Osteocyte (in vitro differentiated cells): ENCODE data around the gene POLK. TPM values are rescaled to one million over a fixed set of nuclear protein-coding genes. Genes with fewer than 3 reads are reported as not detected.
"Not testable (repeated sequence)": the region's sequence is repeated elsewhere in the genome, so short reads cannot be mapped to it uniquely, and the experiment has no call there.

Experiments
- DNase-seq: peaks from one replicate; pipeline ENCODE4 v3.0.0; 2021; ENCODE audit warnings: mixed read lengths; ENCODE audit not compliant: unreplicated experiment; ENCODE audit errors: extremely low spot score
- H3K27ac Mint-ChIP-seq: one replicate; pipeline ENCODE4 v1.8.0; 2021; ENCODE audit warnings: mild to moderate bottlenecking, mixed read lengths; ENCODE audit not compliant: unreplicated experiment
- H3K27me3 Mint-ChIP-seq: one replicate; pipeline ENCODE4 v1.8.0; 2021; ENCODE audit warnings: mixed read lengths; ENCODE audit not compliant: unreplicated experiment
- H3K36me3 Mint-ChIP-seq: one replicate; pipeline ENCODE4 v1.8.0; 2021; ENCODE audit warnings: mixed read lengths; ENCODE audit not compliant: unreplicated experiment
- H3K4me1 Mint-ChIP-seq: one replicate; pipeline ENCODE4 v1.8.0; 2021; ENCODE audit warnings: mixed read lengths; ENCODE audit not compliant: unreplicated experiment
- H3K4me3 Mint-ChIP-seq: one replicate; pipeline ENCODE4 v1.8.0; 2021; ENCODE audit warnings: mild to moderate bottlenecking, moderate library complexity, mixed read lengths; ENCODE audit not compliant: unreplicated experiment
- H3K9me3 Mint-ChIP-seq: one replicate; pipeline ENCODE4 v1.8.0; 2021; ENCODE audit warnings: mixed read lengths; ENCODE audit not compliant: unreplicated experiment
- total RNA-seq: library from RNA; stranded (reverse); gene quantifications from 2 replicates; pipeline ENCODE4 v1.2.1, GENCODE V29; 2021
- TF ChIP-seq, protein P1 (sequence below): fragments of 200-600 bp; sonication (generic); IDR thresholded peaks from 2 replicates; pipeline ENCODE4 v1.5.0; 2021; ENCODE audit warnings: antibody characterized with exemption, mild to moderate bottlenecking, moderate library complexity

POLK gene
- total RNA-seq, 1 donor from 2014 or later = 28.9 TPM

DNA sequence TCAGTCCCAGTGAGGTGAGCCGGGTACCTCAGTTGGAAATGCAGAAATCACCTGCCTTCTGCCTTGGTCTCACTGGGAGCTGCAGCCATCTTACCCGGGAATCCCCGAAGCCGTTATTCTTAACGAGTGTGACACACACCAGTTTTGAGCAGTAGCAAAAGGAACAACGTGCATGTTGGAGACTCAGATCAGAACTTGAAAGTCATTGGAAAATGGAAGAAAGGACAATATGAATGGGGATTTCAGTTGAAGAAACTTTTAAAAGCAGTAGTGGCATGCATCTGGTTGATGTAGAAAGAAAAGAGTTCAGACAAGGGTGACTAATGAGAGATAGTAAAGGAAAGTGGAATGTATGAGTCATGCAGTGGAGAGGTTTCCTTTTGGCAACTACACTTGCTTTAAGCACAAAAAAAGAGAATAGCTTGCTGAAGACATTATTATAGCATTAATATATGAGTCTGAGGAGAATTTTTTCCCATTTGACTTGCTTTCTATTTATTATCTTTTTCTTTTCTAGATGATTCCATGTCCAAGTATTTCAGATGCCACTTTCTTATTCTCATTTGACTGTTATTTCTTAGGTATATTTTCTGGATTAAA lies 55.1 kb downstream of the POLK start:
- Mint-ChIP-seq H3K4me3 (peak overlapping the region; percentile 14), H3K9me3 (peaks cover 30% of the 10 kb centered on the region), H3K4me1 (peaks cover 39% of the 10 kb centered on the region), H3K27me3 (no peaks in the 10 kb centered on the region), H3K36me3 (peaks cover 34% of the 10 kb centered on the region), H3K27ac (peak overlapping the region; percentile 93)
- DNase-seq = no peak
- TF ChIP-seq, protein P1, sequence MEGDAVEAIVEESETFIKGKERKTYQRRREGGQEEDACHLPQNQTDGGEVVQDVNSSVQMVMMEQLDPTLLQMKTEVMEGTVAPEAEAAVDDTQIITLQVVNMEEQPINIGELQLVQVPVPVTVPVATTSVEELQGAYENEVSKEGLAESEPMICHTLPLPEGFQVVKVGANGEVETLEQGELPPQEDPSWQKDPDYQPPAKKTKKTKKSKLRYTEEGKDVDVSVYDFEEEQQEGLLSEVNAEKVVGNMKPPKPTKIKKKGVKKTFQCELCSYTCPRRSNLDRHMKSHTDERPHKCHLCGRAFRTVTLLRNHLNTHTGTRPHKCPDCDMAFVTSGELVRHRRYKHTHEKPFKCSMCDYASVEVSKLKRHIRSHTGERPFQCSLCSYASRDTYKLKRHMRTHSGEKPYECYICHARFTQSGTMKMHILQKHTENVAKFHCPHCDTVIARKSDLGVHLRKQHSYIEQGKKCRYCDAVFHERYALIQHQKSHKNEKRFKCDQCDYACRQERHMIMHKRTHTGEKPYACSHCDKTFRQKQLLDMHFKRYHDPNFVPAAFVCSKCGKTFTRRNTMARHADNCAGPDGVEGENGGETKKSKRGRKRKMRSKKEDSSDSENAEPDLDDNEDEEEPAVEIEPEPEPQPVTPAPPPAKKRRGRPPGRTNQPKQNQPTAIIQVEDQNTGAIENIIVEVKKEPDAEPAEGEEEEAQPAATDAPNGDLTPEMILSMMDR = no peak

DNA sequence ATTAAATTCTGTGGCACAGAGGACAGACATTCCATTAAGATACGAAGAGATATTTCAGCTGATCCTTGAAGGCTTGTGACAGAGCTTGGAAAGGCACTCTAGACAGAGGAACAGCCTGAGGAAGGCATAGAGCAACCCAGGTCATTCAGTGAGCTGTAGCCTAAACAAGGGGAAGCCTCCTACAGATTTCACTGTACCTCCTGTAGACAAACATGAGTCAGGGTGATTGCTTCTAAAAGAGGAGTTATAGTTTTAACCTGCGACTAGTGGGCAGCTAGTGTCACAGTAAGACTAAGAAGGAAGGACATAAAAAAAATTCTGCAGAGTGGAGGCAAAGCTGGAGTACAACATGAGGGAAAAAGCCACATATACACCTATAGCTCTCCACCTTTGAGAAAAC lies 56.0 kb downstream of the POLK start:
- TF ChIP-seq, protein P1 = no peak
- no peak for DNase-seq
- peak overlapping the region; percentile 4 for H3K4me3 Mint-ChIP-seq
- peaks cover 39% of the 10 kb centered on the region for H3K4me1 Mint-ChIP-seq
- peak overlapping the region; percentile 93 for H3K27ac Mint-ChIP-seq
- peaks cover 27% of the 10 kb centered on the region for H3K36me3 Mint-ChIP-seq
- H3K9me3 Mint-ChIP-seq = peaks cover 21% of the 10 kb centered on the region
- no peaks in the 10 kb centered on the region for H3K27me3 Mint-ChIP-seq

DNA sequence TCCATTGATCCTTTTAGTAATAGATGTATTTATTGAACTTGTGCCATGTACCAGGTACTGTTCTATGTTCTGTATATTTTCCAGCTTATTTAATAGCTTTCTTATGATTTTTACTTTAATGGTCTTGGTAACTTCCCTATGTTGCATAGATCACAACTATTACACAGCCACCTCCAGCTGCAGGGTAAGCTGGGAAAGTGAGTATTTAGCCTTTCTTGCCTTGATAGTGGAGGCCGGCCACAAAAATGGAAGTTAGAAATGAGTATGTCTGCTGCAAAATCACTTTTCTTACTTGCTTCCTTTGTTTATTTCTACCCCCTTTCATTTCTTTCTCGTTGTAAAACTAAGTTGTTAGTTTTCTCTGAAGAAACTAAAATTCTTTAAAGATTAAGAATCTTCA lies 56.5 kb downstream of the POLK start:
- TF ChIP-seq, protein P1 = no peak
- H3K4me1 Mint-ChIP-seq = peaks cover 39% of the 10 kb centered on the region
- peaks cover 17% of the 10 kb centered on the region for H3K9me3 Mint-ChIP-seq
- H3K36me3 Mint-ChIP-seq = peaks cover 27% of the 10 kb centered on the region
- no peak for DNase-seq
- H3K27ac Mint-ChIP-seq = no peak overlapping the region
- no peaks in the 10 kb centered on the region for H3K27me3 Mint-ChIP-seq
- no peak overlapping the region for H3K4me3 Mint-ChIP-seq

DNA sequence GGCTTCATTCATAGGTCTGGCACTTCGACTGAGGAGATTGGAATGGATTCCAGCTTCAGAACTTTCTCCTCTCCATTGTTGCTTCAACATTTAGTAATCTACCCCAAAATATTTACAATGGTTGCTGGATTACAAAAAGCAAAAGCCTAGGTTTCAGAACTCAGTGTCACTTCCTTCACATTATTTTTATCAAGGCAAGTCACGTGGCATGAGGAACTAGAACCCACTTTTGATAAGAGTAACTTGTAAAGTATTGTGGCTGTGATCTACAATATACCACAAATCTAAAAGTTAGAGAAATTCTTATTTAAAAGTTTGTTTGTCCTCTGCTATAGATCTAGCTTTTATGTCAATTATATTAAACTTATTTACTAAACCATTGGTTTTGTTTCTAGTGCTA lies 59.9 kb downstream of the POLK start:
- no peaks in the 10 kb centered on the region for H3K9me3 Mint-ChIP-seq
- no peak for DNase-seq
- TF ChIP-seq, protein P1 = no peak
- H3K27me3 Mint-ChIP-seq = no peaks in the 10 kb centered on the region
- H3K27ac Mint-ChIP-seq = no peak overlapping the region
- no peak overlapping the region for H3K4me3 Mint-ChIP-seq
- peaks cover 41% of the 10 kb centered on the region for H3K4me1 Mint-ChIP-seq
- H3K36me3 Mint-ChIP-seq = peaks cover 10% of the 10 kb centered on the region

DNA sequence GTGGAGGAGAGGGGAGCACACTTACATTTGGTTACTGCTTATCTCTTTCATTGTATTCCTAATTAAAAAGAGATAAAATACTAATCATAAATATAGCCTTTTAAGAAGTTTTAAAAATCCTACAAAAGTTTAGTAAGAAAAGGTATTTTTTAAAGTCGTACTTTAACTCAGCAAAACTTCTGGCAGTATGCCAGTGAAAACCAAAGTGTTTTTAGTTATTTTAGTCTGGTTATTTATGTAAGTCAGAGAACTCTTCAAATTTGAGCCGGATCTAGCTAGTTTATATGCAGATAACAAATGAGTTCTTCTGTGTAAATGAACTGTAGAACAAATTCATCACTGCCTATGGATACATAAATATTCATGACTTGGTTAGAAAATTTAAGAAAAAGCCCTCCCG lies 63.1 kb downstream of the POLK start:
- H3K27me3 Mint-ChIP-seq = no peaks in the 10 kb centered on the region
- no peak for DNase-seq

DNA sequence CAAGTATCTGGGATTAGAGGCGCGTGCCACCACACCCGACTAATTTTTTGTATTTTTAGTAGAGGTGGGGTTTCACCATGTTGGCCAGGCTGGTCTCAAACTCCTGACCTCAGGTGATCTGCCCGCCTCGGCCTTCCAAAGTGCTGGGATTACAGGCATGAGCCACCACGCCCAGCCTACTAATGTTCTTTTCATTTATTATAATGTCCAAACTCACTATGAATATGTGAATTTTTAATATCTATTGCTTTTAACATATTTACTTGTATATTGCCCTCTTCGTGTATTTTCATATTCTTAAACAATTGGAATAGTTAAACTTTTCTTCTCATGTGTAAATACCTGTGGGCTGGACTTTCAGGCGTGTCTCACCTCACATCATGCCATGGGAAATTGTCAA lies 66.6 kb downstream of the POLK start:
- H3K27ac Mint-ChIP-seq, DNase-seq, H3K4me3 Mint-ChIP-seq, H3K9me3 Mint-ChIP-seq, H3K27me3 Mint-ChIP-seq: not testable (repeated sequence)
- Mint-ChIP-seq H3K36me3 (peaks cover 18% of the 10 kb centered on the region), H3K4me1 (peaks cover 19% of the 10 kb centered on the region)

More for the DNA sequence above, 63.1 kb downstream of the POLK start:
- TF ChIP-seq, protein P1 = no peak
- H3K4me3 Mint-ChIP-seq = peak overlapping the region; percentile 9
- peaks cover 21% of the 10 kb centered on the region for H3K4me1 Mint-ChIP-seq
- H3K27ac Mint-ChIP-seq = peak overlapping the region; percentile 81
- no peaks in the 10 kb centered on the region for H3K9me3 Mint-ChIP-seq
- peaks cover 20% of the 10 kb centered on the region for H3K36me3 Mint-ChIP-seq
